HEK293T (cell line): ENCODE data around the gene JAK1.

Source experiments
- CTCF ChIA-PET: fragments of 350-600 bp; formaldehyde crosslinking; extraction: SDS; loops from one replicate; lab custom pipeline; 2021; ENCODE audit warnings: antibody characterized with exemption, inconsistent platforms; lab: Yijun Ruan, JAX
- POLR2A ChIA-PET: fragments of 350-600 bp; formaldehyde crosslinking; extraction: SDS; loops from one replicate; lab custom pipeline; 2020; ENCODE audit warnings: antibody characterized with exemption, inconsistent platforms; lab: Yijun Ruan, JAX
- DNase-seq: peaks from one replicate; pipeline ENCODE4 v3.0.0; 2012; ENCODE audit warnings: mixed read lengths; ENCODE audit errors: extremely low spot score
- ARNT ChIP-seq: fragments of 450-650 bp; IDR thresholded peaks from 2 replicates; pipeline ENCODE4 v1.6.1; 2017; ENCODE audit warnings: mild to moderate bottlenecking
- BHLHE40 ChIP-seq: fragments of 450-650 bp; IDR thresholded peaks from 2 replicates; pipeline ENCODE4 v1.6.1; 2016; ENCODE audit warnings: mild to moderate bottlenecking, moderate library complexity, borderline replicate concordance
- CTBP1 ChIP-seq: fragments of 450-650 bp; IDR thresholded peaks from 2 replicates; pipeline ENCODE4 v1.6.1; 2016; ENCODE audit warnings: borderline replicate concordance
- ELF4 ChIP-seq: fragments of 450-650 bp; IDR thresholded peaks from 2 replicates; pipeline ENCODE4 v1.6.1; 2017; ENCODE audit warnings: antibody characterized with exemption
- FOXA1 ChIP-seq: fragments of 450-650 bp; IDR thresholded peaks from 2 replicates; pipeline ENCODE4 v1.6.1; 2016; ENCODE audit warnings: mild to moderate bottlenecking
- FOXK2 ChIP-seq: fragments of 450-650 bp; IDR thresholded peaks from 2 replicates; pipeline ENCODE4 v1.6.1; 2016; ENCODE audit warnings: mild to moderate bottlenecking
- FOXM1 ChIP-seq: fragments of 450-650 bp; IDR thresholded peaks from 2 replicates; pipeline ENCODE4 v1.6.1; 2017; ENCODE audit warnings: mild to moderate bottlenecking, borderline replicate concordance
- HDGF ChIP-seq: fragments of 450-650 bp; IDR thresholded peaks from 2 replicates; pipeline ENCODE4 v1.6.1; 2017; ENCODE audit warnings: antibody characterized with exemption, borderline replicate concordance
- L3MBTL2 ChIP-seq: fragments of 450-650 bp; conservative IDR thresholded peaks from 2 replicates; pipeline ENCODE4 v1.6.1; 2016; ENCODE audit warnings: mild to moderate bottlenecking
- LEF1 ChIP-seq: fragments of 450-650 bp; IDR thresholded peaks from 2 replicates; pipeline ENCODE4 v1.6.1; 2017; ENCODE audit warnings: mild to moderate bottlenecking, borderline replicate concordance
- NFRKB ChIP-seq: fragments of 450-650 bp; IDR thresholded peaks from 2 replicates; pipeline ENCODE4 v1.6.1; 2016; ENCODE audit warnings: mild to moderate bottlenecking, moderate library complexity
- PKNOX1 ChIP-seq: fragments of 450-650 bp; IDR thresholded peaks from 2 replicates; pipeline ENCODE4 v1.6.1; 2016
- SP1 ChIP-seq: fragments of 450-650 bp; IDR thresholded peaks from 2 replicates; pipeline ENCODE4 v1.6.1; 2017
- SUZ12 ChIP-seq: fragments of 450-650 bp; IDR thresholded peaks from 2 replicates; pipeline ENCODE4 v1.6.1; 2016; ENCODE audit warnings: mild to moderate bottlenecking
- TARDBP ChIP-seq: fragments of 450-650 bp; IDR thresholded peaks from 2 replicates; pipeline ENCODE4 v1.6.1; 2016
- ZNF384 ChIP-seq: fragments of 450-650 bp; IDR thresholded peaks from 2 replicates; pipeline ENCODE4 v1.6.1; 2016

Gene JAK1

GRCh38 chr1:64941461-64942117, 24.8 kb downstream of the JAK1 start:
- ChIA-PET POLR2A (no interaction called here), CTCF (no interaction called here)
- no peak for TF ChIP-seq TARDBP
- TF ChIP-seq SUZ12 = no peak
- TF ChIP-seq PKNOX1 = no peak
- TF ChIP-seq FOXK2 = no peak
- TF ChIP-seq ARNT = no peak
- no peak for TF ChIP-seq CTBP1
- no peak for TF ChIP-seq SP1
- no peak for TF ChIP-seq ZNF384
- TF ChIP-seq FOXA1 = no peak
- TF ChIP-seq FOXM1 = no peak
- TF ChIP-seq ELF4 = no peak
- TF ChIP-seq L3MBTL2 = no peak
- DNase-seq = peak; percentile 51

- CTCF ChIA-PET = no interaction called here
- TF ChIP-seq SUZ12 (no peak), ARNT (no peak), L3MBTL2 (no peak), FOXK2 (no peak), SP1 (no peak), FOXA1 (no peak), HDGF (no peak), BHLHE40 (no peak), LEF1 (no peak), TARDBP (no peak), ELF4 (no peak), FOXM1 (no peak), ZNF384 (no peak), NFRKB (no peak), CTBP1 (no peak), PKNOX1 (no peak)
- DNase-seq = no peak
- POLR2A ChIA-PET = no interaction called here
Measured at GRCh38 chr1:64940025-64940424, 26.3 kb downstream of the JAK1 start.

- TF ChIP-seq FOXA1 (no peak), BHLHE40 (no peak), FOXM1 (no peak), HDGF (no peak), NFRKB (no peak), ELF4 (no peak), ARNT (no peak), CTBP1 (no peak), SUZ12 (no peak), PKNOX1 (no peak), ZNF384 (no peak), FOXK2 (no peak), LEF1 (no peak), SP1 (no peak)
- POLR2A ChIA-PET = no interaction called here
- CTCF ChIA-PET = no interaction called here
- DNase-seq = no peak
Measured at GRCh38 chr1:64938991-64939390, 27.4 kb downstream of the JAK1 start.

- POLR2A ChIA-PET = interaction anchor here (0.6 kb wide), 1 partner anchor 65 kb away, joined by 3 read pairs; no protein-coding TSS in a partner anchor
- no peak for TF ChIP-seq ZNF384
- no peak for TF ChIP-seq PKNOX1
- no peak for TF ChIP-seq NFRKB
- no peak for TF ChIP-seq HDGF
- no peak for TF ChIP-seq L3MBTL2
- TF ChIP-seq LEF1 = no peak
- no peak for TF ChIP-seq ELF4
- TF ChIP-seq FOXA1 = no peak
- TF ChIP-seq SP1 = no peak
- TF ChIP-seq CTBP1 = no peak
- no peak for DNase-seq
- CTCF ChIA-PET = no interaction called here
Measured at GRCh38 chr1:64936956-64937355, 29.4 kb downstream of the JAK1 start.

GRCh38 chr1:64935551-64936155, 30.7 kb downstream of the JAK1 start:
- TF ChIP-seq FOXA1 = no peak
- TF ChIP-seq ELF4 = no peak
- TF ChIP-seq HDGF = no peak
- no peak for TF ChIP-seq LEF1
- TF ChIP-seq PKNOX1 = no peak
- TF ChIP-seq ARNT = no peak
- no peak for TF ChIP-seq FOXM1
- no peak for TF ChIP-seq ZNF384
- ChIA-PET CTCF (no interaction called here), POLR2A (no interaction called here)
- DNase-seq = no peak
